ENCODE measurements around the gene HHAT.

DNA sequence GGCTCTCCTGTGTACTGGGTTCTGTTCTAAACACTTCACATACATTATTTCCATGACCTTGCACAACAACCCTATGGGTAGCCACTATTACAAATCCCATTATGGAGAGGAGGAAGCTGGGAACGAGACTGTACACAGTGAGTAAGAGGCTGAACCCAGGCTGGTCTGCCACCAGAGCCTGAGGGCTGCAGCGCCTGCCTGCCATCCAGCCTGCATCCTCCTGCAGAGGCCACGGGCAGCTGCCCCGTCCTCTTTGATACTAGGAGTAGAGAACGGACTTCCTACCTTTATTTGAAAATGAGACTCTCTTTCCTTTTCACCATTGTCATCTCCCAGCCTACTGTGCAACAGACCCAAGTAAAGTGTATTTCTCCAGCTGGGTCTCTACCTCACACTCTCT lies 370.0 kb downstream of the HHAT start:
- no peak for TF ChIP-seq YY1 (IDR thresholded peaks at IDR 0.05; ENCODE audit: insufficient read depth, insufficient read length)
- no peak for TF ChIP-seq ZNF274 (IDR thresholded peaks at IDR 0.05; ENCODE audit: low read depth, low read length)
